WTC11 (cell line): Measurements from ENCODE around the gene AURKB. TPM values are rescaled to one million over a fixed set of nuclear protein-coding genes. Genes with fewer than 3 reads are reported as not detected.
A peak's percentile ranks its signal among the peaks of the same experiment; 100 is the strongest.

Source experiments
- CTCF ChIP-seq: fragments of 200-600 bp; IDR thresholded peaks from 2 replicates; pipeline ENCODE4 v1.8.0; 2022; ENCODE audit warnings: antibody characterized with exemption
- FOXP1 ChIP-seq: sonication (generic); formaldehyde crosslinking; IDR thresholded peaks from 2 replicates; pipeline ENCODE4 v1.8.0; 2022; ENCODE audit warnings: missing genetic modification reagents, mild to moderate bottlenecking, moderate library complexity, borderline replicate concordance
- NFE2L1 ChIP-seq: sonication (generic); formaldehyde crosslinking; IDR thresholded peaks from 2 replicates; pipeline ENCODE4 v1.8.1; 2023; ENCODE audit warnings: missing genetic modification reagents
- microRNA-seq: library from miRNA; unstranded; fragments of <30 nt; microRNA quantifications from one replicate; pipeline ENCODE4 v1.2.0, GENCODE V29; 2022; ENCODE audit warnings: borderline number of aligned reads
- total RNA-seq: library from RNA; stranded (reverse); gene quantifications from 3 replicates; pipeline ENCODE4 v1.2.3, GENCODE V29; 2021

Gene AURKB
- total RNA-seq, 1 experiment from 2014 or later = 215 TPM

DNA sequence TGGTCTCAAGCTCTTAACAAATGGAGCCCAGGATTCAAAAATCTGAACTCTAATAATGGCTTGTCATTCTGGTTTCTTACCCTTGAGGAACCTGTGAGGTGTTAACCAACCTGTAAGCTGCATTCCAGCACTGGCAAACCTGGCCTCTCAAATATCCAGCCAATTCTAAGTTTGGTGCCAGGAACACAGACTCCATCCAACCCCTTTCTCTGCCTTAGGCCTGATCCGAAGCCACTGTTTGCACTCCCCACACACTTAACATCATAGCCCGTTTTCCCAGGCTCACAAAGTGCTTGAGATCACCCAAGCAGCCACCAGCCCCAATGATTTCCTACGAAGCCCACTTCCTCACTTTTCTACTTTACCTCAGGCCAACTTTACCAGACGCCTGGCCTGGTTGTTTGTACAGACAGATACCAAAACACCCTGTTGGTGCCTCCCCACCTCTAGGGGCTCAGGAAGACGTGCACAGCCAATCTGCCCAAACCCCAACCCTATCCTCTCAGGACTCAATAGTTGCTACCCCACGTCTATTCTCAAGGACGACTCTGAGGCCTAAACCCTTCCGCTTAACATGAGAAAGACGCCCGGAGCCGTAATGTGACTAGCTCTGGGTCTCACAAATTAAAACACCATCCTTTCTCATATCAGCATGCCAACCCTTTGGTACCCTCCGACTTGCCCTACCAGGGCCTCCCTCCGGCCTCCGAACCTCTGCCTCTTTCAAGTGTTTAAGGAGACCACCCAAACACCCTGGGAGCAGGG lies 55.0 kb downstream of the AURKB start (continued):
- TF ChIP-seq CTCF = no peak
- TF ChIP-seq NFE2L1 (CRISPR knock-in tag) = no peak
- no peak for TF ChIP-seq FOXP1 (CRISPR knock-in tag)

Small RNAs within 50 kb of the gene (microRNA-seq; reads per million reads assigned to microRNA genes)
- gene MIR4521 = 64.6 reads per million, percentile 56 among the genes with 10 or more reads in this experiment

Other genes with a start within 250 kb of the AURKB start
- 0.87 to 1.9 TPM (median 1.1 TPM) in 3 replicates for gene GUCY2D, start 208.0 kb downstream of the AURKB start, total RNA-seq
- gene ALOX15B, start 171.5 kb downstream of the AURKB start, total RNA-seq = 0.22 to 0.87 TPM (median 0.73 TPM) in 3 replicates
- gene ALOX12B, start 122.9 kb downstream of the AURKB start, total RNA-seq = 0.72 to 1.8 TPM (median 0.82 TPM) in 3 replicates
- gene ALOXE3, start 92.1 kb downstream of the AURKB start, total RNA-seq = 0.48 to 0.81 TPM (median 0.62 TPM) in 3 replicates
- gene HES7, start 86.5 kb downstream of the AURKB start, total RNA-seq = 3.1 to 3.9 TPM (median 3.7 TPM) in 3 replicates
- gene PER1, start 58.2 kb downstream of the AURKB start, total RNA-seq = 30.6 to 46.9 TPM (median 34.0 TPM) in 3 replicates
- 24.1 to 27.4 TPM (median 24.3 TPM) in 3 replicates for gene VAMP2, start 47.6 kb downstream of the AURKB start, total RNA-seq
- gene TMEM107, start 34.2 kb downstream of the AURKB start, total RNA-seq = 11.3 to 17.2 TPM (median 11.9 TPM) in 3 replicates
- 5.0 to 5.6 TPM (median 5.1 TPM) in 3 replicates for gene BORCS6, start 20.4 kb downstream of the AURKB start, total RNA-seq
- gene CTC1, start 37.5 kb upstream of the AURKB start, total RNA-seq = 36.1 to 42.5 TPM (median 40.4 TPM) in 3 replicates
- 229 to 246 TPM (median 229 TPM) in 3 replicates for gene PFAS, start 38.7 kb upstream of the AURKB start, total RNA-seq
- gene RANGRF, start 78.1 kb upstream of the AURKB start, total RNA-seq = 32.7 to 36.8 TPM (median 34.6 TPM) in 3 replicates
- 4.5 to 7.6 TPM (median 5.4 TPM) in 3 replicates for gene SLC25A35, start 84.8 kb upstream of the AURKB start, total RNA-seq
- 1.5 to 2.8 TPM (median 1.8 TPM) in 3 replicates for gene ARHGEF15, start 99.7 kb upstream of the AURKB start, total RNA-seq
- gene ODF4, start 129.3 kb upstream of the AURKB start, total RNA-seq = not detected in 3 replicates
- gene RPL26, start 172.6 kb upstream of the AURKB start, total RNA-seq = 1,825 to 2,081 TPM (median 2,046 TPM) in 3 replicates
- not detected in 3 replicates for gene RNF222, start 187.3 kb upstream of the AURKB start, total RNA-seq
- gene NDEL1, start 225.3 kb upstream of the AURKB start, total RNA-seq = 23.8 to 34.7 TPM (median 27.4 TPM) in 3 replicates